Activated CD4-positive, alpha-beta memory T cell treated with anti-CD3 and anti-CD28 coated beads, Interleukin-2, amount 10 ng/mL, durations not matched to agents 7 days and 5 days (primary cell): ENCODE data around the gene ZCCHC7. TPM values are rescaled to one million over a fixed set of nuclear protein-coding genes. Genes with fewer than 3 reads are reported as not detected.
"Not testable (repeated sequence)": the region's sequence is repeated elsewhere in the genome, so short reads cannot be mapped to it uniquely, and the experiment has no call there.

ENCODE experiments used
- CTCF ChIA-PET: fragments of 350-600 bp; sonication (Branson Sonifier 250); formaldehyde crosslinking; loops from one replicate; lab custom pipeline; 2021; ENCODE audit warnings: antibody characterized with exemption, inconsistent platforms; lab: Charles Lee
- POLR2A ChIA-PET: fragments of 350-600 bp; sonication (Branson Sonifier 250); formaldehyde crosslinking; loops from one replicate; lab custom pipeline; 2021; ENCODE audit warnings: antibody characterized with exemption; lab: Charles Lee
- DNase-seq: peaks from one replicate; pipeline ENCODE4 v3.0.0-alpha.2; 2020
- H3K27ac Mint-ChIP-seq: one replicate; pipeline ENCODE4 v1.8.0; 2021; ENCODE audit warnings: mild to moderate bottlenecking, mixed read lengths
- H3K27me3 Mint-ChIP-seq: one replicate; pipeline ENCODE4 v1.8.0; 2021; ENCODE audit warnings: mixed read lengths
- H3K36me3 Mint-ChIP-seq: one replicate; pipeline ENCODE4 v1.8.0; 2021; ENCODE audit warnings: low read depth, mixed read lengths
- H3K4me1 Mint-ChIP-seq: one replicate; pipeline ENCODE4 v1.8.0; 2021; ENCODE audit warnings: mixed read lengths
- H3K4me3 Mint-ChIP-seq: one replicate; pipeline ENCODE4 v1.8.0; 2021; ENCODE audit warnings: mild to moderate bottlenecking, mixed read lengths
- H3K9me3 Mint-ChIP-seq: one replicate; pipeline ENCODE4 v1.8.0; 2021; ENCODE audit warnings: mixed read lengths
- total RNA-seq, 2 experiments: library from RNA; stranded (reverse); gene quantifications; one replicate each; pipeline ENCODE4 v1.2.3, GENCODE V29; 2021

ZCCHC7 gene
- total RNA-seq, 2 experiments from 2014 or later: 20.9 to 21.9 TPM

DNA sequence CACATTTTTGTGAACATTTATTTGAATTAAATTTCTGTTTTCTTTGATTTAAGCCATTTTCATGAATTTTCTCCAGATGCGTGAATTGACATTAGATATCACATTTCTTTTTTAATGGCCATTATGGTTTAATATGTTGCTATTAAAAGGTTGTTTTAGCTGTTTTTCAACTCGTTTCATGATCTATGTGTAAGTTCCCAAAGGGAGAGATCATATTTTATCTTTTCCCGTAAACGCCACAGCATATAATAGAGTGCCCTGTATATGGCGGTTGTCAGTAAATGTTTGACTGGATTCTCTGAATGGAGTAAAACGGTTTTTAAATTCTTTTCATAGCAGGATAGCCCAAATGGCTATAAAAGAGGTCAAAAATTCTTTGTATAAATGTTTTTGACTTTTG lies 35.8 kb downstream of the ZCCHC7 start:
- Mint-ChIP-seq H3K36me3 (peaks cover 43% of the 10 kb centered on the region), H3K4me3 (no peak overlapping the region), H3K9me3 (no peaks in the 10 kb centered on the region), H3K27me3 (no peaks in the 10 kb centered on the region), H3K4me1 (peaks cover 19% of the 10 kb centered on the region), H3K27ac (no peak overlapping the region)
- ChIA-PET CTCF (interaction anchor here (1.0 kb wide), 1 partner anchor 9 kb away, joined by 5 read pairs; no protein-coding TSS in a partner anchor), POLR2A (interaction anchor here (1.2 kb wide), 1 partner anchor 36 kb away, joined by 3 read pairs; the partner anchor contains the start of gene ZCCHC7)
- no peak for DNase-seq

DNA sequence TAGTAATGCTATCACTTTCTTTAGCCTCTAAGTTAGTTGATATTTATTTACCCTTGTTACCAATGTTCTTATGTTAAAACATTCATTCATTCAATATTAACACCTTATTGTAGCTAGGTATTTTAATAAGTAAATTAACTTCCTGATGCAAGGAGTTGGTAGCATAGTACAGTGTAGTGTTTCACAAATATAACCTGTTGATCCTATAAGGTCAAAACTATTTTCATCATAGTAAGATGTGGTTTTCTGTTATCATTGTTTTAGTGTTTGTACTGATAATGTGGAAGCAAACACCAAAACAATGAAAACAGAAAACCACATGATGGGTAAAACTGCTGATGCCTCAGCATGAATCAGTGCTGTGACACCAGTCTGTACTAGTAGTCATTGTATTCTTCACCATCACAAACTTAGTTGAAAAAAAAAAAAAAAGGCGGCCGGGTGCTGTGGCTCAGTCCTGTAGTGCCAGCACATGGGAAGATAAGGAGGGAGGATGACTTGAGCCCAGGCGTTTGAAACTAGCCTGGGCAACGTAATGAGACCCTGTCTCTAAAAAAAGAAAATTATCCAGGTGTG lies 36.5 kb downstream of the ZCCHC7 start:
- ChIA-PET CTCF (interaction anchor here (1.0 kb wide), 1 partner anchor 9 kb away, joined by 5 read pairs; no protein-coding TSS in a partner anchor), POLR2A (interaction anchor here (1.2 kb wide), 1 partner anchor 37 kb away, joined by 3 read pairs; the partner anchor contains the start of gene ZCCHC7)
- no peak overlapping the region for H3K4me3 Mint-ChIP-seq
- no peak overlapping the region for H3K27ac Mint-ChIP-seq
- H3K36me3 Mint-ChIP-seq: peaks cover 47% of the 10 kb centered on the region
- H3K9me3 Mint-ChIP-seq: no peaks in the 10 kb centered on the region
- H3K4me1 Mint-ChIP-seq: peaks cover 19% of the 10 kb centered on the region
- no peak for DNase-seq
- no peaks in the 10 kb centered on the region for H3K27me3 Mint-ChIP-seq

DNA sequence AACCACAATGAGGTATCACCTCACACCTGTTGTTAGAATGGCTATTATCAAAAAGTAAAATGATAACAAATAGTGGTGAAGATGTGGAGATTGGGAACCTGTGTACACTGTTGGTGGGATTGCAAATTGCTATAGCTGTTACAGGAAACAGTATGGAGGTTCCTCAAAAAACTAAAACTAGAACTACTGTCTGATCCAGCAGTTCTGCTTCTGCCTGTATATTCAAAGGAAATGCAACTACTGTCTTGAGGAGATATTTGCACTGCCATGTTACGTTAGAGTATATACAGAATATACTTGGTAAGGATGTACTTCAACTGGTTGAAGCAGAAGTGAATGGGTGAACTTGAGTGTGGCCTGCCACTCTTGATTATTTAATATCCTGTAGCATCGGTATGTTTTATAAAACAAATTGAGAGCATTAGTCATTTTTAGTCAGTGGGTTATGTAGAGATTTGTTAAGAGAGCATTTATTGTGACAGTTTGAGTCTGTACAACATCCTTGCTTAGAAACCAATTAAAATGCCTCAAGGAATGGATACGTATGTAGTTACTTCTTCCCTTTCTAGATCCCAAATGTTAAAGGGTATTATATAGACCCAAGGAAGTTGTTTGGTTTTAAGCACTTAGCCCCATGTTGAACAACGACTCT lies 37.5 kb downstream of the ZCCHC7 start:
- ChIA-PET CTCF (no interaction called here), POLR2A (no interaction called here)
- Mint-ChIP-seq H3K27me3 (no peaks in the 10 kb centered on the region), H3K4me3 (no peak overlapping the region), H3K36me3 (peaks cover 43% of the 10 kb centered on the region), H3K27ac (no peak overlapping the region), H3K9me3 (no peaks in the 10 kb centered on the region), H3K4me1 (peaks cover 19% of the 10 kb centered on the region)
- no peak for DNase-seq

DNA sequence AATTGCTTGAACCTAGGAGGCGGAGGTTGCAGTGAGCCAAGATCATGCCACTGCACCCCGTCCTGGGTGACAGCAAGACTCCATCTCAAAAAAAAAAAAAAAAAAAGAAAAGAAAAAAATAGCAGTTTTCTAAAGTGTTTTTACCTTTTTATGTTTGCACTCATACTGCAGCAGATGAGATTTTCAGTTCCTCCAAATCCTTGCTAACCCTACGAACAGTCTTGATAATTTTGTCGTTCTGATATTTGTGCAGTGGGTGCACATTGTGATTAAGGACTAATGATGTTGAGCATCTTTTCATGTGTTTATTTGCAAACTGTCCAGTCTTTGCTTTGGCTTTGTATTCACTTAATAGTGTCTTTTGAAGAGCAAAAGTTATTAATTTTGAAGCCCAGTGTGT lies 42.9 kb downstream of the ZCCHC7 start:
- no peak for DNase-seq
- Mint-ChIP-seq H3K27ac (no peak overlapping the region), H3K36me3 (peaks cover 34% of the 10 kb centered on the region), H3K27me3 (no peaks in the 10 kb centered on the region), H3K4me3 (no peak overlapping the region), H3K9me3 (no peaks in the 10 kb centered on the region), H3K4me1 (no peaks in the 10 kb centered on the region)
- ChIA-PET CTCF (no interaction called here), POLR2A (no interaction called here)

DNA sequence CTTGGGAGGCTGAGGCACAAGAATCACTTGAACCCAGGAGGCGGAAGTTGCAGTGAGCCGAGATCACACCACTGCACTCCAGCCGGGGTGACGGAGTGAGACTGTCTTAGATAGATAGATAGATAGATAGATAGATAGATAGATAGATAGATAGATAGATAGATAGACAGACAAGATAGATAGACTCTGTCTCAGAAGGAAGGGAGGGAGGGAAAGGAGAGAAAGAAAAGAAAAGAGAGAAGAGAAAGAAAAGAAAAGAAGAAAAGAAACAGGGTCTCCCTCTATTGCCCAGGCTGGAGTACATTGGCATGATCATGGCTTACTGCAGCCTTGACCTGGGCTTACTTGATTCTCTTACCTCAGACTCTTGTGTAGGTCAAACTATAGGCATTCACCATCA lies 44.0 kb downstream of the ZCCHC7 start:
- H3K27ac Mint-ChIP-seq, H3K9me3 Mint-ChIP-seq, CTCF ChIA-PET, H3K4me1 Mint-ChIP-seq, H3K27me3 Mint-ChIP-seq, H3K4me3 Mint-ChIP-seq, POLR2A ChIA-PET, DNase-seq: not testable (repeated sequence)
- peaks cover 40% of the 10 kb centered on the region for H3K36me3 Mint-ChIP-seq

DNA sequence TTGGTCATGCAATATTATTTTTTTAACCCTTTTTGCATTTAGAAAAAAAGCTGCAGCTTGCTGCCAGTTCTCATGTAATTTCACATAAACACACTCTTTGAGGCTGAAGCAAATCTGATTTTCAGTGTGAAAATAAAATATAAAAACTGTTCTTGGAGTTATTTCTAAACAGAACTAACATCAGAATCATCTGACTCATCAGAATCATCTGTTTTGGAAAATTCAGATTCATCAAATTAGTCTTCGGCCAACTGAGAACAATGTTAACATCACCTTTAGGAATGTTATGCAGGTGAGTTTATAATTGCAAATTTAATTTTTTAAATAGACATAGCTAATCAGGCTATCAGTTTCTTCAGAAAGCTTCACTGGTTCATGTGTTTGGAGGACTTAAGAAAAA lies 45.3 kb downstream of the ZCCHC7 start:
- no peaks in the 10 kb centered on the region for H3K4me1 Mint-ChIP-seq
- ChIA-PET CTCF (no interaction called here), POLR2A (interaction anchor here (0.6 kb wide), 1 partner anchor 135 kb away, joined by 3 read pairs; no protein-coding TSS in a partner anchor)
- no peaks in the 10 kb centered on the region for H3K9me3 Mint-ChIP-seq
- DNase-seq: no peak
- H3K27me3 Mint-ChIP-seq: no peaks in the 10 kb centered on the region
- no peak overlapping the region for H3K27ac Mint-ChIP-seq
- no peak overlapping the region for H3K4me3 Mint-ChIP-seq
- H3K36me3 Mint-ChIP-seq: peaks cover 39% of the 10 kb centered on the region

DNA sequence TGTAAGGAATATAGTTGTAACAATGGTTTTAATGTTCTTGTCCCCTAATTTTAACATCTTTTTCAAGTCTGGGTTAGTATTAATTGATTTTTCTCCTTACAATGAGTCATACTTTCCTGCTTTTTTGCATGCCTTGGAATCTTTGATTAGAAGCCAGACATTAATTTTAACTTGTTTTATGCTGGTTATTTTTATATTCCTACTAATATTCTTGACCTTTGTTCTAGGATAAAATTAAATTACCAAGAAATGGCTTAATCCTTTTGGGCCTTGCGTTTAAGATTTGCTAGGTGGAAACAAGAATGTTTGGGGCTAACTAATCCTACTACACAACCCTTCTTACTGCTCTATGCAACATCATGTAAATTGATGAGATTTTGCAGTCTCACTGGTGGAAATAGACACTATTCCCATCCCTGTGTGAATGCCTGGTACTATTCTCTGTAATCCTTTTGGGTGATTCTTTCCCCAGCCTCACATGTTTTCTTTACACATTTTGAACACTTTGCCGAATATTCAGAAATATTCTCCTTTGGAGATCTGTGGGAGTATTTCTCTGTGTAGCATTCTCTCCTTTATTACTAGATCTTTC lies 47.2 kb downstream of the ZCCHC7 start:
- POLR2A ChIA-PET: no interaction called here
- no peaks in the 10 kb centered on the region for H3K4me1 Mint-ChIP-seq
- no peak overlapping the region for H3K4me3 Mint-ChIP-seq

DNA sequence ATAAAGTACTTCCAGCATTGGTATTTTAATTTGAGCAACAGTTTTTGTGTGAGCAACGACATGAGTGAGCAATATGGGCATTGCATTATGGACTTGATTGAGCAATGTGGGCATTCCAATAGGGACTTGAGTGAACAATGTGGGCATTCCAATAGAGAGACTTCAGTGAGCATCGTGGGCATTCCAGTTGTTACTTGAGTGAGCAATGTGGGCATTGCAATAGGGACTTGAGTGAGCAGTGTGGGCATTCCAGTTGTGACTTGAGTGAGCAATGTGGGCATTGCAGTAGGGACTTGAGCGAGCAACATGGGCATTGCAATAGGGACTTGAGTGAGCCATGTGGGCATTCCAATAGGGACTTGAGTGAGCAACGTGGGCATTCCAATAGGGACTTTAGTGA lies 52.2 kb downstream of the ZCCHC7 start:
- ChIA-PET CTCF (no interaction called here), POLR2A (no interaction called here)
- no peak for DNase-seq
- no peak overlapping the region for H3K27ac Mint-ChIP-seq
- peaks cover 8% of the 10 kb centered on the region for H3K4me1 Mint-ChIP-seq
- no peaks in the 10 kb centered on the region for H3K27me3 Mint-ChIP-seq
- no peaks in the 10 kb centered on the region for H3K9me3 Mint-ChIP-seq
- peaks cover 41% of the 10 kb centered on the region for H3K36me3 Mint-ChIP-seq
- H3K4me3 Mint-ChIP-seq: no peak overlapping the region

More for the DNA sequence above, 47.2 kb downstream of the ZCCHC7 start:
- Mint-ChIP-seq H3K36me3 (peaks cover 49% of the 10 kb centered on the region), H3K27me3 (no peaks in the 10 kb centered on the region), H3K9me3 (no peaks in the 10 kb centered on the region), H3K27ac (no peak overlapping the region)
- DNase-seq: no peak
- CTCF ChIA-PET: no interaction called here

DNA sequence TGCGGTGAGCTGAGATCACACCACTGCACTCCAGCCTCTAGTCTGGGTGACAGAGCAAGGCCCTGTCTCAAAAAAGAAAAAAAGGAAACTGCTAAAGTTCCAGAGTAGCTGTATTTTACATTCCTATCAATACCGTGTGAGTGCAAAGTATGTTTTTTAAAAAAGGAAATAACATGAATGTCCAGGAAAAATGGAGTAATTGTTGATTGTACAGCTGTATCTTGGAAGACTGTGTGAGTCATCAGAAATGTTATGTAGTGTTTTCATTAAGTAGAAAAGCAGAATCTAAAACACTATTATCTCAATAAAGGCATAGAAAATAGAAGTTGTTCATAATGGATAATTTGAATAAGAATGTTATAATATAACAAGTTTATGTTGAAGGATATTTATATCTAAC lies 53.9 kb downstream of the ZCCHC7 start:
- peaks cover 9% of the 10 kb centered on the region for H3K4me1 Mint-ChIP-seq

DNA sequence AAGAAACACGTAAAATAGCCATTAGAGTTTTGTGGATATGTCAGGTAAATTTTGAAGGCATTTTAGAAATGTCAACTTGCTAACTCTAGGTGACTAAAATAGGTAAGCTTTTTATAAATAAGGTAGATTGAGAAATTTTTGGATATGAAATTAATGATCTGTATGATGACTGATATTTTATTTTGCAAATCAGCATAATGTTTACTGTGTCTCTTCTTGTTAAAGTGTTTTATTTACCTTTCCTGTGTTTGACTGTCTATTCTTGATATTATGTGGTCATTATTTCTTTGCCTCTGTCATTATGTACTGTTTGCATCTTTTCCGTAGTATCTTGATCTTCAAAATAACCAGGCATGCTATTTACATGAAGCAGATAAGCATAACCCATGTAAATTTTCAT lies 58.4 kb downstream of the ZCCHC7 start:
- H3K36me3 Mint-ChIP-seq: peaks cover 17% of the 10 kb centered on the region
- H3K4me1 Mint-ChIP-seq: peaks cover 9% of the 10 kb centered on the region
- no peak overlapping the region for H3K27ac Mint-ChIP-seq
- no peak overlapping the region for H3K4me3 Mint-ChIP-seq
- ChIA-PET POLR2A (no interaction called here), CTCF (no interaction called here)
- DNase-seq: no peak
- H3K27me3 Mint-ChIP-seq: no peaks in the 10 kb centered on the region
- H3K9me3 Mint-ChIP-seq: peaks cover 2% of the 10 kb centered on the region

More for the DNA sequence above, 53.9 kb downstream of the ZCCHC7 start:
- ChIA-PET CTCF (no interaction called here), POLR2A (no interaction called here)
- Mint-ChIP-seq H3K9me3 (no peaks in the 10 kb centered on the region), H3K27me3 (no peaks in the 10 kb centered on the region), H3K4me3 (no peak overlapping the region), H3K27ac (no peak overlapping the region), H3K36me3 (peaks cover 28% of the 10 kb centered on the region)
- no peak for DNase-seq

DNA sequence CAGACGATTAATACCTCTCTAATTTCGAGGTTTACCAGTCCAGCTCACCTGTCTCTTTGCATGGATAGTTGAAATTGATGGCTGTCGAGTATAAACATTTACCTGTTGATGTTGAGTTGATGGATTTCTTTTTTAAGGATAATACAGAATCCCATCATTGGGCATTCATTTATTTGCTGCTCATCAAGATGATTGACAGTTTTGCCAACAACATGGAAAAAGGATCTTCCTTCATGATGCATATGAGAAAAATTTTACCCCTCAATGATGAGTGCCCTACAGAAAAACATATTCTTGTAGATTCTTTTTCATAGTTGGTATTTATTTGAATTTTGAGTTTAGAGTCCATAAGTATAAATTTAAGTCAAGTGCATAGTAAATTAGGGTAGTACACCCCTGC lies 59.2 kb downstream of the ZCCHC7 start:
- CTCF ChIA-PET: no interaction called here
- H3K4me3 Mint-ChIP-seq: no peak overlapping the region
- POLR2A ChIA-PET: interaction anchor here (1.8 kb wide), 1 partner anchor 59 kb away, joined by 7 read pairs; the partner anchor contains the start of gene ZCCHC7

DNA sequence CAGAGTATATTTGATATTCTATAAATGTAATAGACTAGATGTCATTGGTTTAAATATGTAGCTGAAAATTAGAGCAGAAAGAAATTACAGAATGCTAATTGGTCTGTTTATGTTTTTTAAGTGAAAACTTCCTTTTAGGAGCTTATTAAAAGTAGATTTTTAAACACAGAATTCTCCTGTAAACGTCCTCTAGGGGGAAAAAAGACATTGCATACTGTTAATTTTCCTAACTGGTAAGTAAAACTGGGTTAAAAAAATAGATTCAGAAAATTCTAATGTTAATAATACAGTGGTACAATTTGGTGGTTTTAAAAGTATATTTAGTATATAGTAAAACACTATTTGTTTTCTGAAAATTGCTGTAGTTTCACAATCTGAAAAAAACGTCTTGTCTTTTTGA lies 59.8 kb downstream of the ZCCHC7 start:
- CTCF ChIA-PET: interaction anchor here (0.6 kb wide), 1 partner anchor 69 kb away, joined by 3 read pairs; no protein-coding TSS in a partner anchor
- no peak overlapping the region for H3K27ac Mint-ChIP-seq
- POLR2A ChIA-PET: interaction anchor here (0.8 to 1.8 kb wide), 2 partner anchors 21 to 60 kb away, joined by 3 to 7 read pairs; partner anchors contain the start of gene ZCCHC7
- peaks cover 23% of the 10 kb centered on the region for H3K36me3 Mint-ChIP-seq
- DNase-seq: no peak
- H3K27me3 Mint-ChIP-seq: no peaks in the 10 kb centered on the region
- peaks cover 4% of the 10 kb centered on the region for H3K9me3 Mint-ChIP-seq
- H3K4me1 Mint-ChIP-seq: peaks cover 9% of the 10 kb centered on the region
- H3K4me3 Mint-ChIP-seq: no peak overlapping the region

More for the DNA sequence above, 59.2 kb downstream of the ZCCHC7 start:
- no peak overlapping the region for H3K27ac Mint-ChIP-seq
- peaks cover 2% of the 10 kb centered on the region for H3K9me3 Mint-ChIP-seq
- H3K4me1 Mint-ChIP-seq: peaks cover 9% of the 10 kb centered on the region
- peaks cover 19% of the 10 kb centered on the region for H3K36me3 Mint-ChIP-seq
- no peak for DNase-seq
- no peaks in the 10 kb centered on the region for H3K27me3 Mint-ChIP-seq

DNA sequence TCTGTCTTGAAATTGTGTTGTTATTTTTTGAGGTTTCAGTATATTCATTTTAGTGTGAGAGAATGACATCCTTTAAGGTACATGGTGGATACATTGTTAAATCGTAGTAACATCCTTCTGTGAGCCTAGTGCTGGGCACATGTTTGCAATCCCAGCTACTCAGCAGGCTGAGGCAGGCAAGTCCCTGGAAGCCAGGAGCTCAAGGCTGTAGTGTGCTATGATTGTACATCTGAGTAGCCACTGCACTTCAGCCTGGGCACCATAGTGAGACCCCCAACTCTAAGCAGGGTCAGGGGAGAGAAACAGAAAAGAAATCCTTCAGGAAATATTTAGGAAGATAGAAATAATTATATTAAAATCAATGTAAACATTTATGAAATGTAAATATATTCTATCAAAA lies 62.3 kb downstream of the ZCCHC7 start:
- Mint-ChIP-seq H3K36me3 (peaks cover 30% of the 10 kb centered on the region), H3K4me1 (peaks cover 14% of the 10 kb centered on the region), H3K27me3 (no peaks in the 10 kb centered on the region), H3K9me3 (peaks cover 4% of the 10 kb centered on the region), H3K4me3 (no peak overlapping the region), H3K27ac (no peak overlapping the region)
- ChIA-PET CTCF (no interaction called here), POLR2A (no interaction called here)
- DNase-seq: no peak
